PC-9 (cell line): ENCODE measurements around the gene VWC2. TPM values are rescaled to one million over a fixed set of nuclear protein-coding genes. Genes with fewer than 3 reads are reported as not detected.
"Not testable (repeated sequence)": the region's sequence is repeated elsewhere in the genome, so short reads cannot be mapped to it uniquely, and the experiment has no call there.

Experiments
- BruUV-seq: library from RNA; stranded (reverse); fragments of 400-500 nt; replicated peaks from 2 replicates; lab custom pipeline; 2021; lab: Mats Ljungman, UMichigan
- CTCF ChIA-PET: fragments of 300-600 bp; sonication (Branson Sonifier 250); formaldehyde crosslinking; loops from one replicate; lab custom pipeline; 2022; ENCODE audit warnings: antibody characterized with exemption; lab: Charles Lee
- POLR2A ChIA-PET: fragments of 300-600 bp; sonication (Branson Sonifier 250); formaldehyde crosslinking; loops from one replicate; lab custom pipeline; 2022; ENCODE audit warnings: antibody characterized with exemption; ENCODE audit not compliant: unreplicated experiment; lab: Charles Lee
- DNase-seq, 2 experiments: peaks; one replicate each; pipeline versions ENCODE4 v3.0.0 to v3.0.0-alpha.2; 2015 to 2022; ENCODE audit warnings: mixed read lengths in 1 of 2
- H2AFZ ChIP-seq: fragments of 200-600 bp; sonication (generic); 2 replicates; pipeline ENCODE4 v1.8.1; 2017; ENCODE audit warnings: antibody characterized with exemption
- H3F3A ChIP-seq: fragments of 200-600 bp; sonication (generic); 2 replicates; pipeline ENCODE4 v1.8.1; 2017; ENCODE audit warnings: antibody characterized with exemption, mild to moderate bottlenecking, low read depth; ENCODE audit not compliant: insufficient read depth
- H3K27ac ChIP-seq: fragments of 200-600 bp; sonication (generic); 2 replicates; pipeline ENCODE4 v1.6.1; 2016; ENCODE audit warnings: mixed run types
- H3K27me3 ChIP-seq: fragments of 200-600 bp; sonication (generic); 2 replicates; pipeline ENCODE4 v1.6.1; 2016; ENCODE audit warnings: low read depth, mixed run types; ENCODE audit not compliant: insufficient read depth
- H3K36me3 ChIP-seq: fragments of 200-600 bp; sonication (generic); 2 replicates; pipeline ENCODE4 v1.6.1; 2016; ENCODE audit warnings: low read depth, mixed run types
- H3K4me1 ChIP-seq: fragments of 200-600 bp; sonication (generic); replicated peaks from 2 replicates; pipeline ENCODE4 v1.6.1; 2016; ENCODE audit warnings: mixed run types; ENCODE audit not compliant: insufficient read depth
- H3K4me2 ChIP-seq: fragments of 200-600 bp; sonication (generic); 2 replicates; pipeline ENCODE4 v1.6.1; 2017; ENCODE audit warnings: mixed run types
- H3K4me3 ChIP-seq: fragments of 200-600 bp; sonication (generic); 2 replicates; pipeline ENCODE4 v1.6.1; 2016; ENCODE audit warnings: mixed run types
- H3K79me2 ChIP-seq: fragments of 200-600 bp; sonication (generic); 2 replicates; pipeline ENCODE4 v1.6.1; 2017; ENCODE audit warnings: low read depth, mixed run types
- H3K9me2 ChIP-seq: fragments of 200-600 bp; sonication (generic); 2 replicates; pipeline ENCODE4 v1.8.1; 2017; ENCODE audit warnings: mild to moderate bottlenecking; ENCODE audit not compliant: insufficient read depth
- H3K9me3 ChIP-seq: fragments of 200-600 bp; sonication (generic); 2 replicates; pipeline ENCODE4 v1.8.1; 2016; ENCODE audit warnings: low read depth; ENCODE audit not compliant: insufficient read depth
- H4K20me1 ChIP-seq: fragments of 200-600 bp; sonication (generic); 2 replicates; pipeline ENCODE4 v1.8.1; 2017; ENCODE audit not compliant: insufficient read depth
- EZH2 ChIP-seq: fragments of 200-600 bp; sonication (generic); IDR thresholded peaks from 2 replicates; pipeline ENCODE4 v1.8.0; 2017; ENCODE audit warnings: antibody characterized with exemption, low read depth
- intact Hi-C: fragments of 100-400 bp; cut with micrococcal nuclease; formaldehyde crosslinking; loops from one replicate; pipeline ENCODE4 v1.10.0; 2022; ENCODE audit not compliant: unreplicated experiment
- total RNA-seq: library from RNA; stranded (reverse); gene quantifications from 2 replicates; pipeline ENCODE4 v1.2.3, GENCODE V29; 2021
- TF ChIP-seq, protein P1 (sequence below): fragments of 200-600 bp; sonication (generic); conservative IDR thresholded peaks from 2 replicates; pipeline ENCODE4 v1.6.1; 2017; ENCODE audit warnings: mixed run types, antibody characterized with exemption, mild to moderate bottlenecking, moderate library complexity

VWC2 gene
- total RNA-seq, 1 experiment from 2014 or later: not detected

DNA sequence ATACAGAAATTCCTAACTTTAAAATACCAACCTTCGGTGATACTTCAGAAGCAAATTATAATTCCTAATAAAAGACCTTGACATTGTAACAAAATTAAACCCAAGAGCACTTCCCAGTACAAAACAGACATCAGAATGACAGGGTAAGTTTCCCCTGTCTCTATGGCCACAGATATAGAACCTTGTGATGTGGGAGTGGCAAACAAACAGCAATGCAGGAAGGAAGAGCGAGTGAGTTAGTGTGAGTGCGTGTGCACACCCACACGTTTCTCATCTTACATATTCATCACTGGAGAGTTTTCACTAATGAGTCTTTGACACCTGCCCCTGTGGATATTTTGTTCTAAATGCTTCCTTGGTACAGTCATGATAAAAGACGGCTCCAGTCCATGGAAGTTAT, 72.2 kb downstream of the VWC2 start:
- H4K20me1 ChIP-seq: no peaks in the 10 kb centered on the region
- H3K27ac ChIP-seq: no peak overlapping the region
- no peaks in the 10 kb centered on the region for H3K4me1 ChIP-seq
- no peak for DNase-seq
- no peak overlapping the region for H3K4me2 ChIP-seq
- H3K36me3 ChIP-seq: no peaks in the 10 kb centered on the region
- no peak for TF ChIP-seq EZH2
- TF ChIP-seq, protein P1, sequence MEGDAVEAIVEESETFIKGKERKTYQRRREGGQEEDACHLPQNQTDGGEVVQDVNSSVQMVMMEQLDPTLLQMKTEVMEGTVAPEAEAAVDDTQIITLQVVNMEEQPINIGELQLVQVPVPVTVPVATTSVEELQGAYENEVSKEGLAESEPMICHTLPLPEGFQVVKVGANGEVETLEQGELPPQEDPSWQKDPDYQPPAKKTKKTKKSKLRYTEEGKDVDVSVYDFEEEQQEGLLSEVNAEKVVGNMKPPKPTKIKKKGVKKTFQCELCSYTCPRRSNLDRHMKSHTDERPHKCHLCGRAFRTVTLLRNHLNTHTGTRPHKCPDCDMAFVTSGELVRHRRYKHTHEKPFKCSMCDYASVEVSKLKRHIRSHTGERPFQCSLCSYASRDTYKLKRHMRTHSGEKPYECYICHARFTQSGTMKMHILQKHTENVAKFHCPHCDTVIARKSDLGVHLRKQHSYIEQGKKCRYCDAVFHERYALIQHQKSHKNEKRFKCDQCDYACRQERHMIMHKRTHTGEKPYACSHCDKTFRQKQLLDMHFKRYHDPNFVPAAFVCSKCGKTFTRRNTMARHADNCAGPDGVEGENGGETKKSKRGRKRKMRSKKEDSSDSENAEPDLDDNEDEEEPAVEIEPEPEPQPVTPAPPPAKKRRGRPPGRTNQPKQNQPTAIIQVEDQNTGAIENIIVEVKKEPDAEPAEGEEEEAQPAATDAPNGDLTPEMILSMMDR: no peak
- intact Hi-C loops: no loop called here
- no peak overlapping the region for H3K4me3 ChIP-seq
- ChIA-PET CTCF (no interaction called here), POLR2A (no interaction called here)
- no peak overlapping the region for H2AFZ ChIP-seq
- H3F3A ChIP-seq: no peaks in the 10 kb centered on the region
- peaks cover 67% of the 10 kb centered on the region for H3K27me3 ChIP-seq
- no peaks in the 10 kb centered on the region for H3K9me2 ChIP-seq
- H3K79me2 ChIP-seq: no peaks in the 10 kb centered on the region
- no peaks in the 10 kb centered on the region for H3K9me3 ChIP-seq
- BruUV-seq: no TSS peak

DNA sequence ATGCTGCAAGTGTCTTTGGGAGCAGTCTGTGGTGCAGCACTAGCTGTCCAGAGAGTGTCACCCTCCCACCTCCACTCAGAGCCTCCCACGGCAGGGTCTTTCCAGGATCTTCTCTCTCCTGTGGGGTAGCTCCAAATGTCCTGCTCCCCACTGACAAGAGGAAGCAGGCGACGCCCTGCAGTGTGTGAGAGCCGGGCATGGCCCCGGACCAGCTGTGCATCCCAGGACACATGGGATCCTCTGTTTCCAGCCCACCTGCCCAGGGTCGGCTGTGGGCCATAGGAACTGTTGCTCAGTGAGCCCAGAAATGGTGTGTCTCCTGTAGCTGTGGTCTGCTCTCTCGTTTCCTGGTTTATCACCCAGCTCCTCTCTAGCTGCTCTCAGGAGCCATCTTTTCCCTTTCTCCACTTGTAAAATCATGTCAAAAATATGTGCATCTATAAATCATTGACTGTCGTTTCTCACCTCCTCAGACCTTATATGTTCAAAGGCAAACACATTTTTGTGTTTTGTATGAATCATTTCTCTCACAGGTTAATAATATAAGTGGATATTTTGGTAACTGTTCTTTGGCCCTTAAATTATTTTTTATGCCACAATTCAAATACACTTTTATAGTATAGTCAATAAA, 74.9 kb downstream of the VWC2 start:
- Histone ChIP-seq H3K79me2 (no peaks in the 10 kb centered on the region), H3K9me3 (no peaks in the 10 kb centered on the region), H3K4me2 (no peak overlapping the region), H4K20me1 (no peaks in the 10 kb centered on the region), H3K9me2 (no peaks in the 10 kb centered on the region), H3K36me3 (no peaks in the 10 kb centered on the region), H2AFZ (no peak overlapping the region), H3F3A (no peaks in the 10 kb centered on the region), H3K27me3 (peaks cover 65% of the 10 kb centered on the region), H3K27ac (no peak overlapping the region), H3K4me3 (no peak overlapping the region), H3K4me1 (no peaks in the 10 kb centered on the region)
- BruUV-seq: no TSS peak
- POLR2A ChIA-PET: no interaction called here
- TF ChIP-seq, protein P1: no peak
- no peak for TF ChIP-seq EZH2
- intact Hi-C loops: no loop called here
- no peak for DNase-seq
- CTCF ChIA-PET: no interaction called here

GRCh38 chr7:49850921-49851613, 77.6 kb downstream of the VWC2 start:
- CTCF ChIA-PET: no interaction called here
- POLR2A ChIA-PET: no interaction called here
- H3K4me2 ChIP-seq: no peak overlapping the region
- no TSS peak for BruUV-seq
- DNase-seq: no peak
- no peaks in the 10 kb centered on the region for H3K79me2 ChIP-seq
- no peak for TF ChIP-seq EZH2
- TF ChIP-seq, protein P1: no peak
- intact Hi-C loops: no loop called here
- H3K27me3 ChIP-seq: peaks cover 39% of the 10 kb centered on the region
- H3K9me2 ChIP-seq: no peaks in the 10 kb centered on the region
- no peaks in the 10 kb centered on the region for H4K20me1 ChIP-seq
- H3K36me3 ChIP-seq: no peaks in the 10 kb centered on the region
- no peaks in the 10 kb centered on the region for H3K4me1 ChIP-seq
- H3K4me3 ChIP-seq: no peak overlapping the region
- no peak overlapping the region for H3K27ac ChIP-seq
- H3F3A ChIP-seq: no peaks in the 10 kb centered on the region
- H3K9me3 ChIP-seq: no peaks in the 10 kb centered on the region
- no peak overlapping the region for H2AFZ ChIP-seq

DNA sequence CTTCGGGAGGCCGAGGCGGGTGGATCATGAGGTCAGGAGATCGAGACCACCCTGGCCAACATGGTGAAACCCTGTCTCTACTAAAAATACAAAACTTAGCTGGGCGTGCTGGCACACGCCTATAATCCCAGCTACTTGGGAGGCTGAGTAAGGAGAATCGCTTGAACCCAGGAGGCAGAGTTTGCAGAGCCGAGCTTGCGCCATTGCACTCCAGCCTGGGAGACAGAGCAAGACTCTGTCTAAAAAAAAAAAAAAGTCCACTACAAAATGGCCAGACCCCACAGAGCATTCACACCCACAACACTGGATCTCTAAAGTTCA, 78.1 kb downstream of the VWC2 start:
- H3K36me3 ChIP-seq, DNase-seq, CTCF ChIA-PET, POLR2A ChIA-PET, H3K9me2 ChIP-seq, H3K9me3 ChIP-seq, H4K20me1 ChIP-seq, H3K4me3 ChIP-seq, H3K27ac ChIP-seq, H2AFZ ChIP-seq, intact Hi-C loops, H3K4me2 ChIP-seq, H3K4me1 ChIP-seq, H3K79me2 ChIP-seq, BruUV-seq, H3F3A ChIP-seq: not testable (repeated sequence)
- H3K27me3 ChIP-seq: peaks cover 34% of the 10 kb centered on the region
